ENCODE data around the gene GNG3. TPM values are rescaled to one million over a fixed set of nuclear protein-coding genes. Genes with fewer than 3 reads are reported as not detected.

Gene GNG3
- total RNA-seq, 4 donors from 2014 or later, result 0.68 TPM; not detected in 3

- Histone ChIP-seq H3K27me3 (no peaks in the 10 kb centered on the region), H3K4me3 (peak within 1 kb of the TSS; percentile 78), H3K4me1 (peaks cover 36% of the 10 kb centered on the region), H3K9me3 (no peaks in the 10 kb centered on the region), H3K27ac (peak within 1 kb of the TSS; percentile 96), H3K36me3 (peaks cover 7% of the 10 kb centered on the region)
- DNase-seq (ENCODE audit: low spot score in 2 of 2), result peak; percentile 99
- WGBS, result 1% methylated on average over 43 of the region's 47 CpGs
- TF ChIP-seq POLR2A (IDR thresholded peaks at IDR 0.05) (peak in 1 of 2 donors; percentile 55), CTCF (IDR thresholded peaks at IDR 0.05) (no peak), POLR2AphosphoS5 (IDR thresholded peaks at IDR 0.05) (peak; percentile 67 to 89 (median 73)), EP300 (IDR thresholded peaks at IDR 0.05) (no peak)
Measured at GRCh38 chr11:62753736-62754603, 46.5 kb downstream of the GNG3 start, which contains the start of gene ZBTB3. TSS of gene ZBTB3 (minus strand) at chr11:62754160. CDS start at chr11:62753664, 496 bp downstream.

- no peak for DNase-seq (ENCODE audit: low spot score in 2 of 2)
- no peak overlapping the region for H3K4me3 ChIP-seq
- H3K27me3 ChIP-seq, result no peaks in the 10 kb centered on the region
- no peaks in the 10 kb centered on the region for H3K9me3 ChIP-seq
- H3K4me1 ChIP-seq, result peaks cover 33% of the 10 kb centered on the region
- WGBS, result 73% methylated on average over 10 of the region's 10 CpGs
- peaks cover 4% of the 10 kb centered on the region for H3K36me3 ChIP-seq
- TF ChIP-seq POLR2A (IDR thresholded peaks at IDR 0.05), result no peak
- H3K27ac ChIP-seq, result no peak overlapping the region
Measured at GRCh38 chr11:62755086-62755615, 47.7 kb downstream of the GNG3 start.

- no peak for DNase-seq (ENCODE audit: low spot score in 2 of 2)
- H3K4me1 ChIP-seq, result peaks cover 29% of the 10 kb centered on the region
- 66% methylated on average over 9 of the region's 9 CpGs for WGBS
- no peak overlapping the region for H3K4me3 ChIP-seq
- no peaks in the 10 kb centered on the region for H3K36me3 ChIP-seq
- H3K27me3 ChIP-seq, result no peaks in the 10 kb centered on the region
- H3K9me3 ChIP-seq, result no peaks in the 10 kb centered on the region
- TF ChIP-seq POLR2AphosphoS5 (IDR thresholded peaks at IDR 0.05) (no peak), EP300 (IDR thresholded peaks at IDR 0.05) (no peak)
- no peak overlapping the region for H3K27ac ChIP-seq
Measured at GRCh38 chr11:62757846-62758788, 50.6 kb downstream of the GNG3 start.

Other genes with a start within 250 kb of the GNG3 start
- 1,000 to 10,000 TPM; 1,174 to 1,475 (median 1,322) TPM for gene AHNAK, start 160.9 kb upstream of the GNG3 start, total RNA-seq
- 1,000 to 10,000 TPM; 1,221 to 2,946 (median 2,495) TPM for gene EEF1G, start 133.8 kb upstream of the GNG3 start, total RNA-seq
- 10 to 100 TPM in 3 of 4 donors, 1 to 10 TPM in 1; 8.0 to 16.3 (median 12.5) TPM for gene TUT1, start 116.2 kb upstream of the GNG3 start, total RNA-seq
- gene MTA2, start 105.8 kb upstream of the GNG3 start, total RNA-seq, result 100 to 1,000 TPM; 107 to 125 (median 110) TPM
- gene EML3, start 94.9 kb upstream of the GNG3 start, total RNA-seq, result 10 to 100 TPM; 43.1 to 74.8 (median 55.8) TPM
- gene ROM1, start 94.4 kb upstream of the GNG3 start, total RNA-seq, result 1 to 10 TPM in 3 of 4 donors, under 1 TPM in 1; 0.80 to 4.9 (median 2.3) TPM
- gene B3GAT3, start 85.7 kb upstream of the GNG3 start, total RNA-seq, result 10 to 100 TPM; 29.9 to 54.1 (median 40.6) TPM
- 100 to 1,000 TPM in 2 of 4 donors, 10 to 100 TPM in 2; 76.0 to 118 (median 102) TPM for gene GANAB, start 61.1 kb upstream of the GNG3 start, total RNA-seq
- gene INTS5, start 54.4 kb upstream of the GNG3 start, total RNA-seq, result 10 to 100 TPM; 17.7 to 35.1 (median 31.4) TPM
- 10 to 100 TPM; 12.8 to 29.3 (median 25.7) TPM for gene C11orf98, start 42.5 kb upstream of the GNG3 start, total RNA-seq
- gene CSKMT, start 42.4 kb upstream of the GNG3 start, total RNA-seq, result 1 to 10 TPM; 2.8 to 6.0 (median 4.2) TPM
- gene UQCC3, start 36.0 kb upstream of the GNG3 start, total RNA-seq, result 10 to 100 TPM in 2 of 4 donors, 1 to 10 TPM in 2; 9.1 to 12.4 (median 9.8) TPM
- gene LBHD1, start 35.4 kb upstream of the GNG3 start, total RNA-seq, result 1 to 10 TPM; 1.7 to 8.7 (median 3.3) TPM
- gene UBXN1, start 28.6 kb upstream of the GNG3 start, total RNA-seq, result 100 to 1,000 TPM; 125 to 194 (median 143) TPM
- 1 to 10 TPM; 3.3 to 7.6 (median 5.9) TPM for gene LRRN4CL, start 18.1 kb upstream of the GNG3 start, total RNA-seq
- 10 to 100 TPM; 28.9 to 76.3 (median 59.3) TPM for gene BSCL2, start 252 bp upstream of the GNG3 start, total RNA-seq
- 10 to 100 TPM; 21.1 to 51.5 (median 33.6) TPM for gene HNRNPUL2, start 19.8 kb downstream of the GNG3 start, total RNA-seq
- gene TTC9C, start 20.8 kb downstream of the GNG3 start, total RNA-seq, result 10 to 100 TPM; 16.3 to 42.3 (median 31.7) TPM
- gene ZBTB3, start 46.5 kb downstream of the GNG3 start, total RNA-seq, result 10 to 100 TPM; 10.9 to 32.2 (median 14.3) TPM
- gene POLR2G, start 53.9 kb downstream of the GNG3 start, total RNA-seq, result 100 to 1,000 TPM in 1 of 4 donors, 10 to 100 TPM in 3; 46.9 to 117 (median 52.1) TPM
- 10 to 100 TPM; 10.2 to 48.7 (median 21.9) TPM for gene TAF6L, start 63.7 kb downstream of the GNG3 start, total RNA-seq
- 10 to 100 TPM; 37.6 to 72.6 (median 59.8) TPM for gene TMEM179B, start 79.7 kb downstream of the GNG3 start, total RNA-seq
- gene TMEM223, start 84.3 kb downstream of the GNG3 start, total RNA-seq, result 10 to 100 TPM; 15.9 to 30.2 (median 23.4) TPM
- 100 to 1,000 TPM in 3 of 4 donors, 10 to 100 TPM in 1; 88.1 to 156 (median 115) TPM for gene NXF1, start 97.8 kb downstream of the GNG3 start, total RNA-seq
- 10 to 100 TPM; 26.8 to 47.8 (median 43.2) TPM for gene STX5, start 124.4 kb downstream of the GNG3 start, total RNA-seq
- not detected for gene TEX54, start 125.2 kb downstream of the GNG3 start, total RNA-seq
- gene WDR74, start 131.9 kb downstream of the GNG3 start, total RNA-seq, result 10 to 100 TPM; 63.3 to 79.8 (median 70.3) TPM
- gene SLC3A2, start 173.2 kb downstream of the GNG3 start, total RNA-seq, result 100 to 1,000 TPM; 170 to 234 (median 198) TPM
- gene CHRM1, start 213.7 kb downstream of the GNG3 start, total RNA-seq, result 1 to 10 TPM; 2.5 to 5.4 (median 4.5) TPM

Data from suprapubic skin (tissue), 4 donors.